DMS53 (cell line): ENCODE measurements around the gene HMGB4.

Source experiments
- DNase-seq: peaks from one replicate; lab custom pipeline; 2025; lab: John Stamatoyannopoulos, UW

The HMGB4 gene

DNA sequence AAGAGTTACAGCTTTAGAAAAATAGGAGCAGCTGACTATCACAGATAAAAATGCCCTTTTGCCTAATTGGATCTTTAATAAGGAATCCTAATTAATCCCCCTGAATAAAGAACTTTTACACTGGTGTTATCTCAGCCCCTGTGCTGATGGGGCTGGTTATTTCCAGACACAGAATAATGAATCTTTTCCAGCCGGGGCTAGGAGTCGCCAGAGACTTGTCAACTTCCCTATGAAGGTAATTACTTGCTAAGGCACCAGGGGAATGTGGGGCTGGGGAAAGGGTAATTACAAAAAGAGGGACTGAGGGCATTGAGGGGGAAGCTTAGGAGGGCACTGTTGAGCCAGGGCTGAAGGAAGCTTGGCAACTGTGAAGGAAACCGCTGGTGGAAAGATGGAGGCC is 34.5 kb downstream of the HMGB4 start:
- DNase-seq, result no peak

DNA sequence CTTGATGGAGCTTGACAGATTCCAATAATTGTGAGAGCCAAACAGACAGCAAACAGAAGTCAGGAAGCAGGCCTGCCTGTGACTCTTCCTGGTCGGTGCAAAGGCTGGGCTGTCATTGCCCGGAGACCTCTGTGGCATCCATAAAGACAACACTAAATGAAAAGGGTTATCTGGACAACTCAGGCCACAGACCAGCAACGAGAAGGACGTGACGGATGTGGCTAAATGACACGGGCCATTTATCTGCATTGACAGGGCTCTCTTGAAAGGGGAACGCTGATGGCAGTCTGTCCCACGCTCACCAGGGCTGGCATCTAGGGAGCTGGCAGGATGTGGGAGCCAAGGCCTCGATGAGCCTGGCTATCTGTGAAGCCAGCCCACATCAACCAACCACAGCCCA is 35.0 kb downstream of the HMGB4 start:
- DNase-seq, result no peak

DNA sequence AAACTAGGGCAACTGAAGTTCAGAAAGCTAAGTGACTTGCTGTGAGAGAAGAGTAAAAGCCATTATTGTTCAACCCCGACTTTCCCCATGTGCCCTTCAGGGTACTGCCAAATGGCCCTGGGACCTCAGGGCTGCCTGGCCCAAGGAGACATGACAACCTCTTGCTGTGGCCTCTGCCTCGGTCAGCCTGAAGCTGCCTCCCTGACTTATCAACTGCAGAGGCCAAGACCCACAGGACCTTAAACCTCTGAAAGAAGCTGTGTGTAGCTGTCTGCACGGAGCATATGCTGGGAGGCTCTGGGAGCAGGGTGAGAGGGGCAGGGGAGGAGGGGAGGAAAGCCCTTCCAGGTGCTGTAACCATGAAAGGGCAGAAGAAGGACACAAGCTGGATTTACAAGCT is 35.9 kb downstream of the HMGB4 start:
- no peak for DNase-seq

DNA sequence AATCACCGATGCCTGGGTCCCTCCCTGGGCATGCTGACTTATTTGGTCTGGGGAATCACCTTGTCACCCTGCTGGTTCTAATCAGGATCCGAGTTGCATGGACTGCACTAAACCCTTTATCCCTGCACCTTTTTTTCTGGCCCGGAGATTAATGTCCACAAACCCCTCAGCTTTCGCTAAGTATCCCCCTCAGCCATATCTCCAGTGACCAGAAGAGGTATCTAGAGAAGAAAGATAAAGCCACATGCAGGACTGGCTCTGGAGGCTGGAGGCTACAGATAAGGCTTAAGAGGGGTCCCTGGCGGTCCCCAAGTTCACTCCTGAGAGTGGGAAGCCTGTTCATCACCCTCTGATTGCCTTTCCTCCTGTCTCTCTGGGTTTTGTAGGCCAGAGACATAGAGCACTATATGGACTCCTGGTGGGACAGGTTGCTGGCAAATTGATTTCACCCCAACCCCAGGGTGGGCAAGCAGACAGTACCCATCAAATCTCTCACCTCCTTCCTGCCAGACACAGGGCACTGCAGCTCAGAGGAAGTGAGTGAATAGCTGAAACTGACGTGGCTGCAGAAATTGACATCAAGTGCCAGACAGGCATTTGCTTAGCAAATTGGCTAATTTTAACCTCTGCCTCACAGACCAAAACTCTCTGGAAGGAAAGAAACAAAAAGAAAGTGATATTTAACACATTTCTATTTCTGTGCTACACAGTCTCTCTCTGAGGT is 38.8 kb downstream of the HMGB4 start:
- peak; percentile 23 for DNase-seq

DNA sequence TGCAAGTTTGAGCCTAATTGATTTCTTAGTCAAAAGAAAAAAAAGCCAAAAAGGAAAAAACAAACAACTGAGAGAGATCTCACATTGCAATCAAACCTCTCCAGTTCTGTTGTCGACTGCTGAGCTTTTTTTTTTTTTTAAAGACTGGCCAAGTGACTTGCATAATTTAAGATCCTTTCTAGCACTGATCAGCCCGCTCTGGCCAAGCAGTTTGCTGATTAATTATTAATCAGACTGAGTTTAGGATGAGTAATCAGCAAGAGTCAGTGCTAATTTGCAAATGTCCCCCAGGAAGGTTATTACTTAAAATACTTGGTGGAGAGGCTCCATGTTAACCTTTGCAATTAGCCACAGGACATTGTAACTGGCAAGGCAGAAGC is 39.3 kb downstream of the HMGB4 start:
- DNase-seq, result peak; percentile 44

- DNase-seq, result no peak
Observed at GRCh38 chr1:33905241-33905640, 41.4 kb downstream of the HMGB4 start.

- no peak for DNase-seq
Observed at GRCh38 chr1:33906156-33906555, 42.3 kb downstream of the HMGB4 start.

- no peak for DNase-seq
Observed at GRCh38 chr1:33908324-33908956, 44.6 kb downstream of the HMGB4 start.
